HG03103 (cell line): ENCODE results near the gene TYSND1.
"Not testable (repeated sequence)": the region's sequence is repeated elsewhere in the genome, so short reads cannot be mapped to it uniquely, and the experiment has no call there.

ENCODE experiments used
- ATAC-seq: cut with Tn5 transposase; IDR thresholded peaks from one replicate; pipeline ENCODE4 v1.9.1; 2021; ENCODE audit warnings: low read depth; ENCODE audit not compliant: unreplicated experiment

Gene TYSND1

DNA sequence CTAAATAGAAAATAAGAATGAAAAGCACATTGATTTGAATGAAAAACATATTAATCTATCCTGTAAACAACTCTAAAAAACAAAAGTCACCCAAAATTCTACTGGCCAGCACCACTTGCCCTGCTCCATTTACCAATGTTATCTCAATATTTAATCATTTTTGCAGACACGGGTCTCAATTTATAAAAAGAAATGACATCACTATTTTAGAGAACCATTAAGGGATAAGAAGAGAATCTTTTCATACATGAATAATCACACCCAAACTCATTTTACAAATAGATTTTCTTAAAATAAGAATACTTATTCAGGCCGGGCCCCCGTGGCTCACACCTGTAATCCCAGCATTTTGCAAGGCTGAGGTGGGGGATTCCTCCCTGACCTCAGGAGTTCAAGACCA is 19.9 kb upstream of the TYSND1 start:
- no peak for ATAC-seq

DNA sequence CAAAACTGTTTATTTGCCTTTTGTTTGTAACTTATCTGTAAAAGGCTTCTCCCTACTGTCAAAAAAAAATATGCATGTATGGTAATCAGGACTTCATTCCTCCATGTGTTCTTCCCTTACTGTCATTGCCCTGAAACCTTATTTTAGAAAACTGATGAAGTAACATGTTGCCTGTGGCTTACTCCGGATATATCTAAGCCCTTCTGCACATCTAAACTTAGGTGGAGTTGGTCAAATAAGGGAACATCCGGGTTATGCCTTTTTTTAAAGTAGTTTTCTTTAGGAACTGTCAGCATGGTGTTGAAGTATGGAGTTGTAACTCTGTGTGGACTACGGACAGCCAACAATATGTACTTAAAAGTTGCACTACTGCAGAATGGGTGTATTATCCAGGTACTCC is 17.7 kb upstream of the TYSND1 start:
- no peak for ATAC-seq

DNA sequence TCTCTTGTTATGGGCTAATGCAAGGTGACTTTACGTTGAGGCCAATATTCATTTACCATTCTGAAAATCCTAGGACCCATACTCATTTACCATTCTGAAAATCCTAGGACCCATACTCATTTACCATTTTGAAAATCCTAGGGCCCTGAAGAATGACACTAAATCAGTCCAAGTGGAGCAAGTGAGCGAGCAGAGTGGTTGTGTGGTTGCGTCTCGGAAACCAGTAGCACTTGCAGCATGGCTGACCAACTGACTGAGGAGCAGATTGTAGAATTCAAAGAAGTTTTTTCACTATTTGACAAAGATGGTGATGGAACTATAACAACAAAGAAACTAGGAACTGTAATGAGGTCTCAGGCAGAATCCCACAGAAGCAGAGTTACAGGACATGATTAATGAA is 16.9 kb upstream of the TYSND1 start:
- ATAC-seq: no peak

GRCh38 chr10:70162892-70163201 is 16.3 kb upstream of the TYSND1 start:
- no peak for ATAC-seq

DNA sequence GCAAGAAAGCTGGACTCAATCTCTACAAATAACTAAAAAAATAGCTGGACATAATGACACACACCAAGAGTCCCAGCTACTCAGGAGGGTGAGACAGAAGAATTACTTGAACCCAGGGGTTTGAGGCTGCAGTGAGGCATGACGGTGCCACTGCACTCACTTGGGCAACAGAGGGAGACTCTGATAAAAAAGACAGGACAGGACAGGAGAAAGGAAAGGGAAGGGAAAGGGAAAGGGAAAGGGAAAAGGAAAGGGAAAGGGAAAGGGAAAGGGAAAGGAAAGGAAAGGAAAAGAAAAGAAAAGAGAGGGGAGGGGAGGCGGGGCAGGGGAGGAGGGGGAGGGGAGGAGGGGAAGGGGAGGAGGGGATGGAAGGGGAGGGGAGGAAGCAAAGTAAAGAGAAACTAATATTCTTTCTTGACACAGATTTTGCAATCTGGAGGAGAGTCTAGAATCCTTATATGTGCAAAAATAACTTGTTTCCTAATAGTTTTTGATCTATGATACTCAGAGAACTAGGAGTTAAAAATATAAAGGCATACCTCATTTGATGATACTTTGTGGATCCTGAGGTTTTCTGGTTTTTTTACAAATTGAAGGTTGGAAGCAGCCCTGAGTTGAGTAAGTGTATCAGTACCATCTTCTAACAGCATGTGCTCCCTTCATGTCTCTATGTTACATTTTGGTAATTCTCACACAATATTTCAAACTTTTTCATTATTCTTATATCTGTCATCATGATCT is 15.8 kb upstream of the TYSND1 start:
- no peak for ATAC-seq

DNA sequence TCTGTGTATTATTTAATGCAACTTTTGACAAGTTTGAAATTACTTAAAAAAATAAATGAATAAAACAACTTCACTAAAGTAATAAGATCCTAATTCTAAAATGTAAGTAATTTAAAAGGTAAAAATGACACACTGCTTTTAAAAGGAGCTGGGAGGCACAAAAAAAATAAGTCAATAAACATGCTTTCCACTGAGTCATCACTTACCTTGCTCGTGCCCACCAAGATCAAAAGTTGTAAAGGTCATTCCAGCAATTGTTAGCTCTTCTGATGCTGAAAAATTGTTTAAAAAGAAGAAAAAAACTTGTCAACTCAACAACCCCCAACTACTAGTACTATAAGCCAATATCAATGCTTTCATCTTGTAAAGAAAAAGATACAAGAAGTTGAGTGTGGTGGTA is 14.3 kb upstream of the TYSND1 start:
- ATAC-seq: no peak

DNA sequence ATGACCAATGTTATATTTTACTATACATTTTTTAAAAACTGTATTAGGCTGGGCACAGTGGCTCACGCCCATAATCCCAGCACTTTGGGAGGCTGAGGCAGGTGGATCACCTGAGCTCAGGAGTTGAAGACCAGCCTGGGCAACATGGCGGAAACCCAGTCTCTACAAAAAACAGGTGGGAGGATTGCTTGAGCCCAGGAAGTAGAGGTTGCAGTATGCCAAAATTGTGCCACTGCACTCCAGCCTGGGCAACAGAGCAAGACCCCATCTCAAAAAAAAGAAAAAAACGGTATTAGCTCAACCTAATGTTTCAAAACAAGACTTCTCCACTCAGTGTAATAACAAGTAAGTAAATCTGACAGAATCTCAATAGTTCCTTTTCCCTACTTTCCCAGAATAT is 12.9 kb upstream of the TYSND1 start:
- ATAC-seq: not testable (repeated sequence)

DNA sequence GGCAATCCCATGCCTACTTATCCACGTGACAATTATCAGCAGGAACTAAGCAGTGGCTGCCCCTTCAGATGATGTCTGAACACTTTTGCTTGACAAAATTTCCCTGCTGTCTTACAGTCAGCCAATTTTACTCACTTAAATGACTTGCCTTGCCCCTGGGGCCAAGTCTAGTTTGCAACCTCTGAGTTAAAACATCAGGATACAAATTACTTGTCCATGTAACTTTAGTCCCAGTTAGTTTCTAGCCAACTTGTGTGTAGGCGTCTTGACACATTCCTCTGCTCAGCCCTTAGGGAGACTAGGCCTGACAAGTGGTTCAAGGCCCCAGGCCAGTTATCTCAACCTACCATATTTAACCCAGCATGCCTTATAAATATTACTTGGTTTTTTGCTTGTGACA is 11.6 kb upstream of the TYSND1 start:
- no peak for ATAC-seq

DNA sequence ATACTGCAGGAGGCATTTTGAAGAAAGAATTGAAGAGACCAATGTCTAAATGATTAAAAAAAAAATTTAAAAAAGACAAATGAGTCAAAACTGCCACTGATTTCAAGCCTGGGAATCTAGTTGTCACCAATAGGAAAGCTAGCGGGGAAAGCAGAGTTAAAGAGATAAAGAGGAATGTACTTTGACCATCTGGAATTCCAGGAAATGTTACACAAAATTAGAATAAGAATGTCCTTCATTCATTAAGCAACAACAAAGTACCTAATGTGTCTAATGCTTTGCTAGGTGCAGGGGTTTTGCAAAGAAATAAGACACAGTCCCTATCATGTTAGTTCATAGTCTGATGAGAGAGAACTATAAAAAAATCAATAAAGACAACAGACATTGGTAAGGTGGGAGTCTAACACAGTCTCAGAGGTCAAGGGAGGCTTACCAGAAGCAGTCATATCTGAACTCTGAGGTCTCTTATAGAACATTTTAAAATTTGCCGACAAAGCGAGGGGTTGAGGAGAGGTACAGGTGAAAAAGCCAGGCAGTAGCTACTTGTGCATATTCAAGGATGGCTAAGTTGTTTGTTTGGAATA is 8.8 kb upstream of the TYSND1 start:
- ATAC-seq: no peak

GRCh38 chr10:70148516-70148915 is 2.0 kb upstream of the TYSND1 start:
- ATAC-seq: no peak

DNA sequence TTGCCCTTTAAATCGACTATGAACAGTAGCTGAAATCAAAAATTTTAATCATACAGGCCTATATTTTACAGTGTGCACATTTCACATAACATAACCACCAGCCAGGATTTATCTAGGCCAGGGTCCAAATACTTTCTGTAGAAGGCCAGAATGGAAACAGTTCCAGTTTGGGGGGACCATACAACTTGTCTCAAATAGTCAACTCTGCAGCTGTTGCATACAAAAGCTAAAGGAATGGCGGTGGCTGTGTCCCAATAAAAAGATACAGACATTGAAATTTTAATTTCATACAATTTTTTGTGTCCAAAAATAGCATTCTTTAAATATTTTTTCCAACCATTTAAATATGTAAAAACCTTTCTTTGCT is 742 bp upstream of the TYSND1 start:
- no peak for ATAC-seq

GRCh38 chr10:70145666-70146488 is 623 bp downstream of the TYSND1 start:
- ATAC-seq: peak; percentile 45

DNA sequence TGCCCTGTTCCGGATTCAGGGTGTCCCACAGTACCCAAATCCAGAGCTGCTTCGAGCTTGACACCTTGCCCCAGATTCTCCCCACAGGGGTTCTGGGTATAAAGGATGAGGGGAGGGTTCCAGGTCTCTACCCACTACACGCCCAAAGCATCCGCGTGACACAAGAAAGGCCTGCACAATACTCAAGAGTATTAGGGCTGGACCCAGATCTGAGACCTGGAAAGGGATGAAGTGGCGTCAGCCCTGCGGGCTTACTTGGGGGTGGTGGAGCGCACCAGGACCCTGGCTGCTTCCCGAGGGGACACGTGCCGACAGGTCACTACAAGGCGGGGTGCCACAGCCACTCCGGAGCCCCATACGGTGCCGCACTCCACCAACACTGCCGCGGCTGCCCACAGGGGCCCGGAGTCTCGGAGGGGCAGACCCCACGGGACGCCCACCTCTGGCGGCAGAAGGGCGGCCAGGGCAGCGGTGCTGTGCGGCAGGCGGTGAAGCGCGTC is 1.3 kb downstream of the TYSND1 start:
- peak; percentile 4 for ATAC-seq

GRCh38 chr10:70144372-70145110 is 2.0 kb downstream of the TYSND1 start:
- no peak for ATAC-seq

- ATAC-seq: no peak
These were observed 3.9 kb downstream of the TYSND1 start for GRCh38 chr10:70142555-70142954.

GRCh38 chr10:70140297-70140696 is 6.2 kb downstream of the TYSND1 start:
- ATAC-seq: no peak

DNA sequence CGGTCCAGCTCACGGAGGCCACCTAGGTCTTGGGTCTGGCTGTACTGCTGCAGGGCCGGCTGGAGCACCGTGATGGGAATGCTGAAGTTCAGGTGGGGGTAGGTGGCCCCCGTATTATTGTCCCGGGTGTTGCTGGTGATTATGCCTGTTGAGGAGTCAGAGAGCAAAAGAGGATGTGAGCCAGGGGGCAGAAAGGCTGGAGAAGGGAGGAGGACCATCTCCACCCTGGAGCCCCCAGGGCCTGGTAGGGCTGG is 6.6 kb downstream of the TYSND1 start:
- ATAC-seq: no peak

GRCh38 chr10:70139151-70139996 is 7.1 kb downstream of the TYSND1 start:
- ATAC-seq: no peak

- ATAC-seq: no peak
These were observed 8.3 kb downstream of the TYSND1 start for GRCh38 chr10:70137927-70138883.
